Prostate gland (tissue), 2 donors: ENCODE measurements around the gene PNMA8C. TPM values are rescaled to one million over a fixed set of nuclear protein-coding genes. Genes with fewer than 3 reads are reported as not detected.
"Not testable (repeated sequence)": the region's sequence is repeated elsewhere in the genome, so short reads cannot be mapped to it uniquely, and the experiment has no call there.

Experiments used
- DNase-seq: peaks from one replicate; pipeline ENCODE4 v3.0.0-alpha.2; 2019; ENCODE audit warnings: low spot score
- H3K27ac ChIP-seq, 2 donors: fragments of 200-600 bp; sonication (generic); 2 replicates each; pipeline ENCODE4 v1.5.1; 2017 to 2019
- H3K27me3 ChIP-seq: fragments of 200-600 bp; sonication (generic); replicated peaks from 2 replicates; pipeline ENCODE4 v1.5.1; 2019; ENCODE audit not compliant: insufficient read depth
- H3K36me3 ChIP-seq, 2 donors: fragments of 200-600 bp; sonication (generic); 1 replicate in 1 of 2; 2 replicates in 1 of 2; pipeline versions ENCODE4 v1.5.1 to v1.8.1; 2017 to 2019
- H3K4me1 ChIP-seq: fragments of 200-600 bp; sonication (generic); replicated peaks from 2 replicates; pipeline ENCODE4 v1.5.1; 2019
- H3K4me3 ChIP-seq, 2 donors: fragments of 200-600 bp; sonication (generic); 2 replicates each; pipeline ENCODE4 v1.5.1; 2017 to 2019
- H3K9me3 ChIP-seq: fragments of 200-600 bp; sonication (generic); 2 replicates; pipeline ENCODE4 v1.5.1; 2017
- POLR2A ChIP-seq: fragments of 450-650 bp; IDR thresholded peaks from one replicate; pipeline ENCODE4 v1.6.1; 2016; ENCODE audit warnings: antibody characterized with exemption, mild to moderate bottlenecking
- POLR2AphosphoS5 ChIP-seq: sonication (generic); formaldehyde crosslinking; IDR thresholded peaks from one replicate; pipeline ENCODE4 v1.6.1; 2017; ENCODE audit warnings: antibody characterized with exemption
- WGBS: methylation state at CpG from one replicate; pipeline ENCODE4 v1.1.5; 2018; 5-methylcytosine and 5-hydroxymethylcytosine counted together
- intact Hi-C: fragments of 100-400 bp; cut with DNase I; formaldehyde crosslinking; loops from one replicate; pipeline ENCODE4 v1.14.2; 2022
- total RNA-seq, 2 donors: library from RNA; depleted of rRNA; stranded (reverse); fragments of >200 nt; gene quantifications; one replicate each; pipeline ENCODE4 v1.1.0, GENCODE V29; 2016
- TF ChIP-seq, protein P1 (sequence below), 4 experiments: fragments of 200-600 bp in 2 of 4; fragments of 450-650 bp in 2 of 4; sonication (generic) in 2 of 4; IDR thresholded peaks; 1 replicate in 3 of 4; 2 replicates in 1 of 4; pipeline ENCODE4 v1.5.1; 2016 to 2019; ENCODE audit warnings: antibody characterized with exemption in 4 of 4, mild to moderate bottlenecking in 2 of 4, moderate library complexity in 2 of 4

The PNMA8C gene
- total RNA-seq, 2 donors from 2014 or later: 1.6 TPM; not detected in 1

DNA sequence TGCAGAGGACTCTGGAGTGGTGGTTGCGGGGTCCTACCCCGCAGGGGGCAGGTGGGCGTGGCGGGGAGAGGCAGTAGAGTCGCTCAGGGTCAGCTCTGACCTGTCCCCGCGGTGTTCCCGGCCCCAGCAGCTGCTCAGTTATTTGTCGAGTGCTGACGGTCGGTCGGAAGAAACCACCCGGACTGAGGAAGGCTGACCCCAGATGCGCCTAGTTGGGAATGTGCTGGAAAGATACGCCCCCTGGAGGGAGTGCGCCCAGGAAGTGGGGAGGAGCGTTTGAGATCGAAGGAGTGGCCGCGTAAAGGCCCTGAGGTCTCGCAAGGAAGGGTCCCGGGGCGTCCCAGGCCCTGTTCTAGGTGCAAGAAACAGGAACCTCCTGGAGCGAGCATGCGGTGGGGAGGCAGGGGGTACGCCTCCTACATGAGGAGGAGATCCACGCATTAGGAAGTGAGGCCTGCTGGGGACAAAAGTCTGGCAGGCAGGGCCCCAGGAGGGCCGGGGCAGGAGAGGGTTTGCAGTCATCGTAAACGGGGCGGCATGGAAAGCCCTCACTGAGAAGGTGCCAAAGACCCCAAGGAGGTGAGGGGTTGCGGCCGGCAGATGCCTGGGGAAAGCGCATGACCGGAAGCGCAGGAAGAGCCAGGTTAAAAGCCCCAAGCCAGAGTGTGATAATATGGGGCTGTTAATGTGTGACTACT is 24.5 kb downstream of the PNMA8C start:
- under 1% methylated on average over 36 of the region's 36 CpGs for WGBS

GRCh38 chr19:46402725-46403124 is 26.0 kb downstream of the PNMA8C start:
- peaks cover 3% of the 10 kb centered on the region for H3K4me1 ChIP-seq
- H3K9me3 ChIP-seq: no peaks in the 10 kb centered on the region
- intact Hi-C loops: no loop called here
- no peak overlapping the region for H3K4me3 ChIP-seq
- TF ChIP-seq POLR2A (no peak), POLR2AphosphoS5 (no peak)
- TF ChIP-seq, protein P1, sequence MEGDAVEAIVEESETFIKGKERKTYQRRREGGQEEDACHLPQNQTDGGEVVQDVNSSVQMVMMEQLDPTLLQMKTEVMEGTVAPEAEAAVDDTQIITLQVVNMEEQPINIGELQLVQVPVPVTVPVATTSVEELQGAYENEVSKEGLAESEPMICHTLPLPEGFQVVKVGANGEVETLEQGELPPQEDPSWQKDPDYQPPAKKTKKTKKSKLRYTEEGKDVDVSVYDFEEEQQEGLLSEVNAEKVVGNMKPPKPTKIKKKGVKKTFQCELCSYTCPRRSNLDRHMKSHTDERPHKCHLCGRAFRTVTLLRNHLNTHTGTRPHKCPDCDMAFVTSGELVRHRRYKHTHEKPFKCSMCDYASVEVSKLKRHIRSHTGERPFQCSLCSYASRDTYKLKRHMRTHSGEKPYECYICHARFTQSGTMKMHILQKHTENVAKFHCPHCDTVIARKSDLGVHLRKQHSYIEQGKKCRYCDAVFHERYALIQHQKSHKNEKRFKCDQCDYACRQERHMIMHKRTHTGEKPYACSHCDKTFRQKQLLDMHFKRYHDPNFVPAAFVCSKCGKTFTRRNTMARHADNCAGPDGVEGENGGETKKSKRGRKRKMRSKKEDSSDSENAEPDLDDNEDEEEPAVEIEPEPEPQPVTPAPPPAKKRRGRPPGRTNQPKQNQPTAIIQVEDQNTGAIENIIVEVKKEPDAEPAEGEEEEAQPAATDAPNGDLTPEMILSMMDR (IDR thresholded peaks at IDR 0.05): no peak
- no peaks in the 10 kb centered on the region for H3K27me3 ChIP-seq
- WGBS: 93% methylated on average over 11 of the region's 11 CpGs
- no peaks in the 10 kb centered on the region for H3K36me3 ChIP-seq
- H3K27ac ChIP-seq: no peak overlapping the region
- no peak for DNase-seq

More for the DNA sequence above, 24.5 kb downstream of the PNMA8C start:
- Histone ChIP-seq H3K27me3 (no peaks in the 10 kb centered on the region), H3K27ac (peak overlapping the region; percentile 65 to 69), H3K36me3 (no peaks in the 10 kb centered on the region), H3K9me3 (no peaks in the 10 kb centered on the region), H3K4me3 (peak overlapping the region; percentile 31 to 33), H3K4me1 (peaks cover 3% of the 10 kb centered on the region)
- intact Hi-C loops: no loop called here
- TF ChIP-seq, protein P1 (IDR thresholded peaks at IDR 0.05): peak; percentile 8 to 37 (median 34)
- TF ChIP-seq POLR2AphosphoS5 (peak; percentile 36), POLR2A (peak; percentile 43)
- DNase-seq: peak; percentile 57

DNA sequence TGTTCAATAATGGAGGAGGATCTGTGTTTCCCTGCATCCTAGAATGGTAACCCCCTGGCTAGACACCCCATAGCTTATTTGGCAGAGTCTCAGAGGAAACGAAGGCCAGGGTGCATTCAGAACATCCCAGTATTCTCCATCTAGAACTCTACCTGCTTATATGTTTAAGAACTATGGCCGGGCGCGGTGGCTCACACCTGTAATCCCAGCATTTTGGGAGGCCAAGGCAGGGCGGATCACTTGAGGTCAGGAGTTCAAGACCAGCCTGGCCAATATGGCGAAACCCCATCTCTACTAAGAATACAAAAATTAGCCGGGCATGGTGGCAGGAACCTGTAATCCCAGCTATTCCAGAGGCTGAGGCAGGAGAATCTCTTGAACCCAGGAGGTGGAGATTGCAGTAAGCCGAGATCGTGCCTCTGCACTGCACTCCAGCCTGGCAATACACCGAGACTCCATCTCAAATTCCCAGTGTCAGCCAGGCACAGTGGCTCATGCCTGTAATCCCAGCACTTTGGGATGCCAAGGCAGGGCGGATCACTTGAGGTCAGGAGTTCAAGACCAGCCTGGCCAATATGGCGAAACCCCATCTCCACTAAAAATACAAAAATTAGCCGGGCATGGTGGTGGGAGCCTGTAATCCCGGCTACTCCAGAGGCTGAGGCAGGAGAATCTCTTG is 30.8 kb downstream of the PNMA8C start:
- H3K4me1 ChIP-seq, H3K4me3 ChIP-seq, H3K9me3 ChIP-seq, H3K27me3 ChIP-seq, DNase-seq, H3K27ac ChIP-seq, H3K36me3 ChIP-seq, intact Hi-C loops: not testable (repeated sequence)
- 94% methylated on average over 14 of the region's 14 CpGs for WGBS

- Histone ChIP-seq H3K27ac (no peak overlapping the region), H3K36me3 (peaks cover 0 to 3% of the 10 kb centered on the region in 2 donors), H3K4me3 (no peak overlapping the region), H3K9me3 (no peaks in the 10 kb centered on the region), H3K27me3 (no peaks in the 10 kb centered on the region), H3K4me1 (no peaks in the 10 kb centered on the region)
- WGBS: 89% methylated on average over 5 of the region's 5 CpGs
- TF ChIP-seq, protein P1 (IDR thresholded peaks at IDR 0.05): no peak
- TF ChIP-seq POLR2AphosphoS5: no peak
- TF ChIP-seq POLR2A: no peak
- DNase-seq: no peak
- intact Hi-C loops: no loop called here
Measured at GRCh38 chr19:46394402-46394797, 34.3 kb downstream of the PNMA8C start.

- DNase-seq: no peak
- Histone ChIP-seq H3K27me3 (no peaks in the 10 kb centered on the region), H3K4me1 (no peaks in the 10 kb centered on the region), H3K4me3 (no peak overlapping the region), H3K27ac (no peak overlapping the region), H3K36me3 (peaks cover 0 to 3% of the 10 kb centered on the region in 2 donors), H3K9me3 (no peaks in the 10 kb centered on the region)
- TF ChIP-seq POLR2AphosphoS5: no peak
- TF ChIP-seq POLR2A: no peak
- TF ChIP-seq, protein P1 (IDR thresholded peaks at IDR 0.05): no peak
- 80% methylated on average over 21 of the region's 21 CpGs for WGBS
- intact Hi-C loops: no loop called here
Measured at GRCh38 chr19:46393456-46394401, 35.0 kb downstream of the PNMA8C start.
